NCI-H446 (cell line): ENCODE data around the gene CCSER2.

Experiments used
- DNase-seq, 2 experiments: peaks; one replicate each; lab custom pipeline; 2025; lab: John Stamatoyannopoulos, UW

The CCSER2 gene

DNA sequence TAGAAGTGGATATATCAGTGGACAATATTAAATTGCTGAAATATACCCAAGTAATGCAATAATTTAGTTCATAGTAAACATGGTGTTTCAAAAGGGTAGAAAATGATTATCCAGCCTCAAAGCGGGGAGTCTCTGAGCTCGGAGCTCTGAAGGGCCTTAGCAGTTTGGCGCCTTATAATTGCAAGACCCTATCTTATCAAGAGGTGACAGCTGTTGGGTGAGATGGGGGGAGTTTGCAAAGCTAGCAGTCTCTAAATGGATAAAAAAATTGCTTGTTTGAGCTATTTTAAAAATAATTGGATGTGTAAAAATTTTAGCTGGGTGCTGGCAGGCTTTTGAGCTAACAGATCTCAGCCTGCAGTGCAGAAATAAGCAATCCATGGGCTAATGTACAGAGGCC is 219.2 kb downstream of the CCSER2 start:
- DNase-seq, result no peak

DNA sequence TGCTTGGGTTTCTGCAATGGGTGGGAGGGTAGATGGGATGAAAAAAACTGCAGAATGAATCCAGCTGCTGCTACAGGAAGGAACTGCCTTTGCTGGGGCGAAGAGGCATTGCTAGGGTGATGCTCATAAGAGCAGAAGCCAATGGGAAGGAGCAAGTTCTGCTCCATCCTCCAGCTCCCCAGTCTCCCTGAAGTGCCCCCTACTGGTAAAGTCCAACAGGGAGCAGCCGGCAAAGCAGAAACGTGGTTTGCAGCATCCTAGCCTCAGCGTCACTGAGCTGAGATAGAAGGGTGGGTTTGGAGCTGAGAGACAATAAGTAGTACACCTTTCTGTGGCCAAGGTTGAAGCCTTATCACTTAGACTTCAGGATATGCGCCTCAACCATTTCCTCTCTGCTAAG is 220.5 kb downstream of the CCSER2 start:
- no peak for DNase-seq

DNA sequence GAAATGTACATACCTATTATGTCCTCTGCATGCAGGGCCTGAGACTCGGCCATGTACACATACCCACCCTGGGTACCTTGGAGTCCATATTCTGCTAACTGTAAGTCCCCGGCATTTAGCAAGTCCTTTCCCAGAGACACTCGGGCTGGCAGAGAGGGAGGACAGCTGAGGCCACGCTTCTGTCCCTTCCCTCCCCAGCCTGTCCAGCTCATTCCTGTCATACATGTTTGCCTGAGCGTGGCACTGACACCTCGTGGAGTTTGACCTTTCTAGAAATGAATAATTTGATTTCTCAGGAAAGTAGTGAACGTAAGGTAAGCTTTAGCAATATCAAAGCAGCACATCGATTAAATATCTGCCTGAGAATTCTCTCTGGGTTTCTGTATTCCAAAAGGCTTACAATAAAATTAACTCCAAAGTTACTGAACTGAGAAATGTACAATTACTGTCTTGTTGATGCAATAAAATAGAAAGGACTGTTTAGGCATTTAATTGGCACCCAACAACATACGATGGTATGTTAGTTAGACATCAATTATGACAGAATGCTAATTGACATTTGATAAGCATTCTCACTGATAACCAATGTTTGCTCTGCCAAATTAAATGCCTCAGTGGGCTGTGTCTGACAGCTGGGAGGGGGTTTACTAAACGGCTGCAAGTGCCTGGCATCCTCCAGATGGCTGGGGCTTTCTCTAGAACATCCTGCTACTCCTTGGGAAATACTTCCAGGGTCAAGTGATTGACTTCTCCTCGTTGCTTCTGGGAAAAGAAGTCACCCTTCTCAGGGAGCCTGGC is 221.2 kb downstream of the CCSER2 start:
- DNase-seq, result no peak

DNA sequence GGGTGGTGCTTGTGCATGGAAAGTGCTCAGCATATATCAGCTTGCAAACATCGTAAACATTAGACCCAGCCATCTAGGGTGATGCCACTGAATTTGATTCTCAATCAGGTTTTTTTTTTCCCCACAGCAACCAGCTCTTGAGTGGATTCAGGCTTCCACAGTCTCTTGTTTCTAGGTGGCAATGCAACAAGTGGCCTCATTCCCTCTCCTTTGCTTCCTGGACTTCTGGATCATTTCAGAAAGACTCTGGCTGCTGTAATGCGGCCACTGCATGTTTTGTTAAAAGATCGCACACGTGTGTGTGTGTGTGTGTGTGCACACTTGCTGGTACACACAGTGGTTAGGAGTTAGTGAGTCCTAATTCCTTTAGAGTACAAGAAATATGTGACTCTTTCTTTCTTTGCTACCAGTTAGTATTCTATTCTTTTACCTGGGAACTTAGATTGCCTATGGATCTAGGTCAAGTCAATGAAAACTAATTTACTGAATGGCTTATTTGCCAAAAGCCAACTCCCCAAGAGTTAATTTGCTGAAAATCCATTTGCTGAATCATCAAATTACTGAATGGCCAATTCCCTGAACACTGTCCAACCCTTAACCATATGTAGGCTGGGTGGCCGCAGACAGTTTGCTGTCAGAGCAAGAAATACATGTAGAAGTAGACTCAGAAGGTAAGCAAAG is 222.5 kb downstream of the CCSER2 start:
- DNase-seq, result no peak

DNA sequence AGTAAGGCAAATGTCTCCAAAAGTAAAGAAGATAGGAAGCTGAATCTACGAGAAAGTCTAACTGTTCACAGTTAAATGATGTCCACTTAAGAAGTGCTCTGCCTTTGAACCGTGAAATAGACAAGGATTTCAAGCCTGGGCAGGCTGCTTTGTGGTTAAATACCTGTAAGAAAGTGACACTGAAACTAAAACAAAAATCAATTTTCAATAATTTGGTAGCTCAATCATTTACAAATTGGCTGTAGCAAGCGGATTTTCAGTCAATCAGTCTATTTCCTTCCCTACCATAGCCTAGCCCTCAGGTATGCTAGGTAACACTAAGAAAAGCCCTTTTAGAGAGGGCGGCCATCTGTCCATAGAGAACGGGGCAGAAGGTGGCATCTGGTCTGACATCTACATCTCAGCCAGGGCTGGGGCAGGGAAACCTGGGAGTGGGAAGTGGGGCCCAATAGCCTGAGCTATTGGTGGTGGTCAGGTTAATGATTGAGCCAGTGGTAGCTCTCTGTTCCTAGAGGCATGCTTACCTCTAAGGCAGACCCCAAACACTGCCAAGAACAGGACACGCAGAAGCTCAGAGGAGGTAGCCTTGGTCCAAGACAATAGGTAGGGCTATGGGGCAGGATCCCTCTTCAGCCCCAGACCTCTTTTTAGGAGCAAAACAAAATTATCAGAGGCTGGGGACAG is 223.2 kb downstream of the CCSER2 start:
- DNase-seq, result no peak

DNA sequence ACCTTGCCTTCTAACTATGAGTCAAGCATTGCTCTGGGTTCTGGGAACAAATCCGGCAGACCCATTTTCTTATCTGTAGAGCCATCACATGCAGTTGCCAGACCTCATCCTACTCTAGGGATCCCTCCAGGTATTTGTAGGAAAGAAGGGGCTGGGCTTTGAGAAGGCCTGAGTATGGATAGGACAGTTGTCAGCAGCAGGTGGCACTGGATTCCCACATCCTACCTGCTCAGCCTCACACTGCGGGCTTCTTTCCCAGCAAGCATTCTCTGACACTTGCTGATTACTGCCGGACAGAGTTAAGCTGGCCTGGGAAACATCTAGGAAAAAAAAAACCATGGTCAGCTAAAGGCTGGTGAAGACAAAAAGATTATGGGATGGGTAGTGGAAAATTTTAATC is 224.1 kb downstream of the CCSER2 start:
- no peak for DNase-seq

DNA sequence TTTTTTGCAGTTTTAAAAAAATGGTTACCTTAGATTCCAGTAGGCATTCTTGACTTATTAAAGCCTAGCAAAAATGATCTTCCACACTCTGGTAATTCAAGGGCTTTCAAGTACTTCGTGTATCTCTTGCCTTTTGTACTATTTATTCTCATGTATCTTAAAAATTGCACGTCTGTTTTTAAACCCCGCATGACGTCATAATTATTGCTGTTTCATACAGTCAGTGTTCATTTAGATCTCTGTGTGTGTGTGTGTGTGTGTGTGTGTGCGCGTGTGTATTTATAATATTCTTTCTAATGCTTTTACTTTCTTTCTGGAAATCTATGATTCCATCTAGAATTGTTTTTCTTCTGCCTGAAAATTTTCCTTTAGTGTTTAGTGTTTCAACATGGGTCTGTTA is 234.2 kb downstream of the CCSER2 start:
- no peak for DNase-seq

DNA sequence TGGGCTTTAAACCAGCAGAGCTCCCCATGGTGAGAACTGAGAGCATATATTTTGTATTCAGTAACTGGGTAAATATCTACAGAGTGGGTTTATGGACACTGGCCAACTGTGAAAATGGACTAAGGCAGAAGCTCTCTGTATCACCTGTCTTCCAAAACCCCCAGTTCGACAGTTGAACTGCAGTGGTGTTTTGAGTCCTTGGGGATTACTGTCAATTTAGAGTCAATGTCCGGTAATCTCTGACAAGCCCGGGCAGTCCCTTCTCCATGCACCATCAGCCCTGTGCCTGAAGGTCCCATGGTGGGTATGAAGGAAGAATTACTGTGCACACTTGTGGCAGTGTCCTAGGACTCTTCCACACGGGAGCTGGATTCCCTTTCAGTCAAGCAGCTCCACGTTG is 235.0 kb downstream of the CCSER2 start:
- DNase-seq, result no peak

DNA sequence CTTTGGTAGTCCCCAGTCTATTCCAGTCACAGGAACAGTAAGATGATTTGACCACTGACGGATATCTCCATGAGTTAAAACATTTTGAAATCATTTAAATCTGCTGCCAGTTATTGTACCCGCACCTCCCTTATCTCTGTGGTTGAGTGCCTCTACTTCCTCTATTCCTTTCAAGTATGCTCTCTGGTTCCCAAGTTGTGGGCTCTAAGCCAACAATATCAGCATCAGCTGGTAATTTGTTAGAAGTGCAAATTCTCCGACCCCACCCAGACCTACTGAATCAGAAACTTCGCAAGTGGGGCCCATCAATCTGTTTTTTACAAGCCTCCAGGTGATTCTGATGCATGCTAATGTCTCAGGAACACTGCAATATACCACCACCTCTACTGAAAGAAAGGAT is 235.5 kb downstream of the CCSER2 start:
- DNase-seq, result no peak

DNA sequence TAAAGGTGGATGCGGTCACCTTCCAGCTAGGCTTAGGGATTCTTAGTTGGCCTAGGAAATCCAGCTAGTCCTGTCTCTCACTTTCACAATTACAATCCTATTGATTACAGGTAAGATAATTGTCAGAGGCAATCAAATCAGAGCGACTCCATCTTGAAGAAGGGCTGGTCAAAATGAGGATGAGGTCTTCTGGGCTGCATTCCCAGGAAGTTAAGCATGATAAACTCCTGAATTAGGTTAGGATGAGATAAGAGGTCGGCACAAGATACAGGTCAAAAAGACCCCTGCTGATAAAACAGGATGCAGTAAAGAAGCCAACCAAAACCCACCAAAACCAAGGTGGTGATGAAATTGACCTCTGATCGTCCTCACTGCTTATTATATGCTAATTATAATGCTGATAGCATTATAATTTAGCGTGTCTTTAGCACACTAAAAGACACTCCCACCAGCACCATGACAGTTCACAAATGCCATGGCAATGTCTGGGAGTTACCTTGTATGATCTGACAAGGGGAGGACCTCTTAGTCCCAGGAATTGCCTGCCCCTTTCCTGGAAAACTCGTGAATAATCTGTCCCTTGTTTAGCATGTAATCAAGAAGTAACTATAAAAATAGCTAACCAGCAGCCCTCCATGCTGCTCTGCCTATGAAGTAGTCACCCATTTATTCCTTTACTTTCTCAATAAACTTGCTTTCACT is 237.6 kb downstream of the CCSER2 start:
- no peak for DNase-seq

DNA sequence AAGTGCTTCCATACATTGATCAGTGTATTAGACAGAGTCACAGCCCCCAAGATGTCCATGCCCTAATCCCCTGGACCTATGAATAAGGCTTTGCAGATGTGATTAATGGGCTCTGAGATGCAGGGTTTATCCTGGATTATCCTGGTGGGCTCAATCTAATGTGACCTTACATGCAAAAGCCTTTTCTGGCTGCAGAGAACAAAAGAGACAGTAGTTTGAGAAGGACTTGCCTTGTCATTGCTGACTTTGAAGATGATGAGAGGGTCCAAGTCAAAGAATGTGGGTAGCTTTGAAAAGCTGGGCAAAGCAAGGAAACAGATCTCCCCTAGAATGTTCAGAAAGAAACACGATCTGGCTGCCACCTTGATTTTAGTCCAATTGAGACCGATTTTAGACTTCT is 238.7 kb downstream of the CCSER2 start:
- DNase-seq, result no peak
